Prostate gland (tissue), 2 donors: ENCODE data around the gene EWSR1. TPM values are rescaled to one million over a fixed set of nuclear protein-coding genes. Genes with fewer than 3 reads are reported as not detected.
"Not testable (repeated sequence)": the region's sequence is repeated elsewhere in the genome, so short reads cannot be mapped to it uniquely, and the experiment has no call there.

ENCODE experiments used
- DNase-seq: peaks from one replicate; pipeline ENCODE4 v3.0.0-alpha.2; 2019; ENCODE audit warnings: low spot score
- H3K27ac ChIP-seq, 2 donors: fragments of 200-600 bp; sonication (generic); 2 replicates each; pipeline ENCODE4 v1.5.1; 2017 to 2019
- H3K27me3 ChIP-seq: fragments of 200-600 bp; sonication (generic); replicated peaks from 2 replicates; pipeline ENCODE4 v1.5.1; 2019; ENCODE audit not compliant: insufficient read depth
- H3K36me3 ChIP-seq, 2 donors: fragments of 200-600 bp; sonication (generic); 1 replicate in 1 of 2; 2 replicates in 1 of 2; pipeline versions ENCODE4 v1.5.1 to v1.8.1; 2017 to 2019
- H3K4me1 ChIP-seq: fragments of 200-600 bp; sonication (generic); replicated peaks from 2 replicates; pipeline ENCODE4 v1.5.1; 2019
- H3K4me3 ChIP-seq, 2 donors: fragments of 200-600 bp; sonication (generic); 2 replicates each; pipeline ENCODE4 v1.5.1; 2017 to 2019
- H3K9me3 ChIP-seq: fragments of 200-600 bp; sonication (generic); 2 replicates; pipeline ENCODE4 v1.5.1; 2017
- CTCF ChIP-seq, 4 experiments: fragments of 200-600 bp in 2 of 4; fragments of 450-650 bp in 2 of 4; sonication (generic) in 2 of 4; IDR thresholded peaks; 1 replicate in 3 of 4; 2 replicates in 1 of 4; pipeline ENCODE4 v1.5.1; 2016 to 2019; ENCODE audit warnings: antibody characterized with exemption in 4 of 4, mild to moderate bottlenecking in 2 of 4, moderate library complexity in 2 of 4
- POLR2A ChIP-seq: fragments of 450-650 bp; IDR thresholded peaks from one replicate; pipeline ENCODE4 v1.6.1; 2016; ENCODE audit warnings: antibody characterized with exemption, mild to moderate bottlenecking
- POLR2AphosphoS5 ChIP-seq: sonication (generic); formaldehyde crosslinking; IDR thresholded peaks from one replicate; pipeline ENCODE4 v1.6.1; 2017; ENCODE audit warnings: antibody characterized with exemption
- WGBS: methylation state at CpG from one replicate; pipeline ENCODE4 v1.1.5; 2018; 5-methylcytosine and 5-hydroxymethylcytosine counted together
- intact Hi-C: fragments of 100-400 bp; cut with DNase I; formaldehyde crosslinking; loops from one replicate; pipeline ENCODE4 v1.14.2; 2022
- total RNA-seq, 2 donors: library from RNA; depleted of rRNA; stranded (reverse); fragments of >200 nt; gene quantifications; one replicate each; pipeline ENCODE4 v1.1.0, GENCODE V29; 2016

The EWSR1 gene
- total RNA-seq, 2 donors from 2014 or later: 181 to 213 TPM

DNA sequence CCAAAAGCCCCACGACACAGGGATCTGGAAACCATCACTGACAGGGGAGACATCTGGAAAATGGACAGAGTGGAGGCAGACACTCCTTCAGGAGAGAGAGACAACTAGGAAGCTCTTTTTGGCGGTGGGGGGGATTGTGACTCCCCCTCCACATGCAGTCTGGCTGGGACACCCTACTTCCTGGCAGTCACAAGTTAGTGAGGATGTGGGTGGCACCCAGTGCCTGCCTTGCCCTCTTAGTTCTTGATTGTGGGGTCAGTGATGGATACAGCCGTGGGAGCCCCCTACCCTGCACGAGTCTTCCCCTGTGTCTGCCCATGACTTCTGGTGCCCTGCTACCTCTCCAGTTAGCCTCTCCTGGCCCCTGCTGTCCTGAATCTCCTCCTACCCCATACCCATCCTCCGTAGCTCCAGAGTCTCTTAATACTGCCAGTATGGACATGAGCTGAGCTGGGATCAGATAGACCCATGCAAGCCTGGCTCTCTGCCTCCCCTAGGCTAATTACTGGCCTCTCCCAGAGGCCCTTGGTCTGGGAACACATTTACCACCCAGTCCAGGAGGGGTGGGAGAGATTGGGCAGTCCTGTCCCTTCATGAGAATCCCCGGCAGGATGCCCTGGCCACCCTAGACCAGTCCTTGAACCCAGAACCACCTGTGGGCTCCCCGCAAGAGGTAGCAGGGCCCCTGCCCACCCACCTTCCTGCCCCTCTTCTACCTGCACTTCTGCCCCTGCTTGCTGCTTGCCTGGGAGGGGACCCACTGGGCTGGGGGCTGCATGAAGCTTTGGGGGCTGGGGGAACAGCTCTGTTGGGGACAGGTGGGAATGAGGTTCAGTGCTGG is 23.1 kb upstream of the EWSR1 start:
- H3K4me1 ChIP-seq: no peaks in the 10 kb centered on the region
- TF ChIP-seq CTCF (IDR thresholded peaks at IDR 0.05): no peak
- TF ChIP-seq POLR2AphosphoS5: no peak
- no peak for TF ChIP-seq POLR2A
- WGBS: 69% methylated on average over 7 of the region's 7 CpGs
- no peak for DNase-seq
- intact Hi-C loops: loop anchor here (5.0 to 10.0 kb wide), 3 partner anchors 170 to 643 kb away; partner anchors contain the start of gene KREMEN1
- no peak overlapping the region for H3K27ac ChIP-seq
- no peaks in the 10 kb centered on the region for H3K27me3 ChIP-seq
- no peaks in the 10 kb centered on the region for H3K36me3 ChIP-seq
- H3K9me3 ChIP-seq: no peaks in the 10 kb centered on the region
- no peak overlapping the region for H3K4me3 ChIP-seq

DNA sequence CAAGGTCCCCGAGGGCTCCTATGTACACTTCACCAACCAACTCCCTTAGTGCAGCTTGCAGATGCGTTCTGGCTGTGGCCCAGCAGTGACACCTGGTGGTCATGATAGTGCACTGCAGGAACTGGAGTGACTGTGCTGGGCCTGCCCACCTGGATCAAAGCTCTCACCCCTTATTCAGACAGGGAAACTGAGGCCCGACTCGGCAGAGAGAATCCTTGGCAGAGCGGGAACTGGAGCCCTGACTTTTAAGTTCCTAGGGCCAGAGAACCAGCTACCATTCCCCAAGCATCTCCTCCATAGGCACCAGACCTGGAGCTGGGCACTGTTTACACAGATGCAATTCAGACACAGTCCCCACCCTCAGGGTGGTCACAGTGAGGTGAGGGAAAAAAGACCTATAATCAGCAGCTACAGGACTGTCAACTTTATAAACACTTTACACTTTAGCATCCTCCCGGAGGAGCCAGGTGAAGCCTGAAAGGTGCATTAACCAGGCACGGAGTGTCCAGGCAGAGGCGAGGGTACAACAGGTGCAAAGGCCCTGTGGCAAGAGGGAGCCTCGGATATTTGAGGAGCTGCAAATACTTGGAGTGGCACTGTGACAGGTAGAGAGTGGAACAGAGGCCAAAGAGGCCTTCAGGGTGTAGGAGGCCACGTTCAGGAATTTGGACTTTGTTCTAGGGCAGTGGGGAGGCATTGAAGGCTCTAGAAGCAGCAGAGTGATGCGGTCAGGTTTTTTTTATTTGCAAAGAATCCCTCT is 22.3 kb upstream of the EWSR1 start:
- Histone ChIP-seq H3K36me3 (no peaks in the 10 kb centered on the region), H3K4me3 (no peak overlapping the region), H3K9me3 (no peaks in the 10 kb centered on the region), H3K27ac (no peak overlapping the region), H3K4me1 (no peaks in the 10 kb centered on the region), H3K27me3 (no peaks in the 10 kb centered on the region)
- DNase-seq: peak; percentile 60
- TF ChIP-seq POLR2A: no peak
- TF ChIP-seq POLR2AphosphoS5: peak; percentile 21
- peak; percentile 89 to 93 (median 92) for TF ChIP-seq CTCF (IDR thresholded peaks at IDR 0.05)
- intact Hi-C loops: loop anchor here (5.0 to 10.0 kb wide), 2 partner anchors 171 to 644 kb away; partner anchors contain the start of gene KREMEN1
- whole genome bisulfite sequencing: 56% methylated on average over 9 of the region's 11 CpGs

DNA sequence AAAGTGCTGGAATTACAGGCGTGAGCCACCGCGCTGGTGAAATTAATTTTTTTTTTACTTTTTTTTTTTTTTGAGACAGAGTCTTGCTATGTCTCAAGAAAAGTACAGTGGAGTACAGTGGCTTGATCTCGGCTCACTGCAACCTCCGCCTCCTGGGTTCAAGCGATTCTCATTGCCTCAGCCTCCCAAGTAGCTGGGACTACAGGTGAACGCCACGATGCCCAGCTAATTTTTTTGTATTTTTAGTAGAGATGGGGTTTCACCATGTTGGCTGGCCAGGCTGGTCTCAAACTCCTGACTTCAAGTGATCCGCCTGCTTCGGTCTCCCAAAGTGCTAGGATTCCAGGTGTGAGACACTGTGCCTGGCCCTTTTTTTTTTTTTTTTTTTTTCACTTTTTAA is 20.2 kb upstream of the EWSR1 start:
- H3K27ac ChIP-seq, H3K4me3 ChIP-seq, H3K4me1 ChIP-seq, H3K36me3 ChIP-seq, H3K9me3 ChIP-seq, DNase-seq, H3K27me3 ChIP-seq: not testable (repeated sequence)
- WGBS: 96% methylated on average over 10 of the region's 10 CpGs
- intact Hi-C loops: loop anchor here (5.0 to 10.0 kb wide), 2 partner anchors 173 to 646 kb away; partner anchors contain the start of gene KREMEN1

GRCh38 chr22:29251265-29251664 is 16.8 kb upstream of the EWSR1 start:
- Histone ChIP-seq H3K9me3 (no peaks in the 10 kb centered on the region), H3K27ac (no peak overlapping the region), H3K4me3 (no peak overlapping the region), H3K36me3 (no peaks in the 10 kb centered on the region), H3K27me3 (no peaks in the 10 kb centered on the region), H3K4me1 (no peaks in the 10 kb centered on the region)
- intact Hi-C loops: no loop called here
- TF ChIP-seq POLR2A (no peak), POLR2AphosphoS5 (no peak), CTCF (IDR thresholded peaks at IDR 0.05) (no peak)
- no peak for DNase-seq
- 92% methylated on average over 5 of the region's 5 CpGs for WGBS

DNA sequence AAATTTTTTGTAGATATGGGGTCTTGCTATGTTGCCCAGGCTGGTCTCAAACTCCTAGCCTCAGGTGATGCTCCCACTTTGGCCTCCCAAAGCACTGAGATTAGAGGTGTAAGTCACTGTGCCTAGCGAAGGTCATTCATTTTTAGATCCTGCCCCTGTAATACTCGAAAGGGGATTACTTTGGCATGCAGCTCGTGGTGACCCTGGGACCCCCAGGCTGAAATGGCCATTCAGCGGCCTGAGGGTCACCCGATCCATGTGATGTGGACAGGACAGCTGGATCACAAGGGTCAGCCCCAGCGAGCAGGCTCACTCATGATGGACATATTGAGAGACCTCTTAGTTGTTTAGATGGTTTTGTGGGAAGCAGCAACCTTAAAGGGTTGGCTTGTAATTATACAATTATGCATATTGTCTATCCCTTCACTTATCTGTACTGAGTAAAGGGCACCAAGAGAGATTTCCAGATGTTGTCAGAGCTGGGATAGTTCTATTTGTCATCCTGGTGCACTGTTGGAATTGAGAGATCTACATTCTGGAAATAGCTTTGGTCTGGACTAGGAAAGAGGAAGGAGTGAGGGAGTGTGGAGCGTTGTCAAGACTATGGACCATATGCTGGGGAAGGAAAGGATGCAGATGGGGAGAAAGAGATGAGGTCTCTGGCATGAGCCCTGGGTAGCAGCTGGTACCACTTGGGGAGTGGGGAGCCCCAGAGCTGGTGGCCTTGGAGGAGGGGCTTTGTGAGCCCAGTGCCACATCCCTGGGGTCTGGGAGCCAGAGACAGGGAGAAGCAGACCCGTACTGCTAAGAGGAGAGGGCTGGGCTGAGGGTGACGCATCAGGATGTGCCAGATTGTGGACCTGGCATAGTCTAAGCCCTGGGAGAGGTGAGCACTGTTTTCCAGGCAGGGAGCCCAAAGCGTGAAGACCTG is 15.8 kb upstream of the EWSR1 start:
- Histone ChIP-seq H3K36me3 (no peaks in the 10 kb centered on the region), H3K9me3 (no peaks in the 10 kb centered on the region), H3K4me3 (no peak overlapping the region), H3K27ac (no peak overlapping the region), H3K27me3 (no peaks in the 10 kb centered on the region), H3K4me1 (no peaks in the 10 kb centered on the region)
- DNase-seq: no peak
- TF ChIP-seq POLR2A (no peak), POLR2AphosphoS5 (no peak), CTCF (IDR thresholded peaks at IDR 0.05) (no peak)
- WGBS: 95% methylated on average over 10 of the region's 10 CpGs
- intact Hi-C loops: no loop called here
